SK-N-SH (cell line): Measurements from ENCODE around the gene TEX52.

Source experiments
- CTCF ChIP-seq: fragments of 200-600 bp; sonication (generic); IDR thresholded peaks from 2 replicates; pipeline ENCODE4 v1.6.1; 2017; ENCODE audit warnings: antibody characterized with exemption, mild to moderate bottlenecking, moderate library complexity
- ELF1 ChIP-seq: IDR thresholded peaks from 2 replicates; pipeline ENCODE4 v1.4.0; 2012
- MAX ChIP-seq: IDR thresholded peaks from 2 replicates; pipeline ENCODE4 v1.4.0; 2012; ENCODE audit warnings: low read depth
- PBX3 ChIP-seq: IDR thresholded peaks from 2 replicates; pipeline ENCODE4; 2012
- RCOR1 ChIP-seq: fragments of 150-350 bp; IDR thresholded peaks from 2 replicates; pipeline ENCODE4 v1.6.1; 2017; ENCODE audit warnings: antibody characterized with exemption, low read length
- REST ChIP-seq: IDR thresholded peaks from 2 replicates; pipeline ENCODE4 v1.6.1; 2012; ENCODE audit warnings: mild to moderate bottlenecking, low read depth, low read length, moderate library complexity
- RFX5 ChIP-seq: IDR thresholded peaks from 2 replicates; pipeline ENCODE4 v1.6.1; 2012; ENCODE audit warnings: mild to moderate bottlenecking, improper control_type of control experiment, low read length
- RXRA ChIP-seq: IDR thresholded peaks from 2 replicates; pipeline ENCODE4 v1.4.0; 2012; ENCODE audit warnings: low read depth, mild to moderate bottlenecking, borderline replicate concordance
- SIN3A ChIP-seq: IDR thresholded peaks from 2 replicates; pipeline ENCODE4 v1.6.1; 2012; ENCODE audit warnings: low read depth, mild to moderate bottlenecking, low read length, moderate library complexity, borderline replicate concordance
- SMC3 ChIP-seq: IDR thresholded peaks from 2 replicates; pipeline ENCODE4 v1.6.1; 2012; ENCODE audit warnings: low read depth, low read length, improper control_type of control experiment
- TAF1 ChIP-seq: IDR thresholded peaks from 2 replicates; pipeline ENCODE4 v1.6.1; 2012; ENCODE audit warnings: low read depth, mild to moderate bottlenecking, low read length, moderate library complexity, borderline replicate concordance
- ZBTB33 ChIP-seq: IDR thresholded peaks from 2 replicates; pipeline ENCODE4 v1.4.0; 2012; ENCODE audit warnings: low read depth, borderline replicate concordance

GRCh38 chr12:2829275-2829674, 27.6 kb downstream of the TEX52 start:
- TF ChIP-seq ZBTB33 (no peak), CTCF (no peak), ELF1 (no peak), TAF1 (no peak), PBX3 (no peak), SMC3 (no peak), RXRA (no peak), RFX5 (no peak), RCOR1 (no peak), SIN3A (no peak), REST (no peak), MAX (no peak)
